Measurements from ENCODE around the gene NHLH2.

Gene NHLH2

GRCh38 chr1:115805597-115805996, 35.3 kb downstream of the NHLH2 start:
- DNase-seq (ENCODE audit: low read depth), result no peak
- no peak overlapping the region for H3K4me3 ChIP-seq (ENCODE audit: low read depth, low read length)
- TF ChIP-seq CTCF (conservative IDR thresholded peaks at IDR 0.05; ENCODE audit: low read depth, low read length), result no peak

- DNase-seq (ENCODE audit: low read depth), result no peak
- no peak overlapping the region for H3K4me3 ChIP-seq (ENCODE audit: low read depth, low read length)
- TF ChIP-seq CTCF (conservative IDR thresholded peaks at IDR 0.05; ENCODE audit: low read depth, low read length), result no peak
These were observed 38.5 kb downstream of the NHLH2 start for GRCh38 chr1:115802416-115802815.

- no peak overlapping the region for H3K4me3 ChIP-seq (ENCODE audit: low read depth, low read length)
- no peak for DNase-seq (ENCODE audit: low read depth)
- no peak for TF ChIP-seq CTCF (conservative IDR thresholded peaks at IDR 0.05; ENCODE audit: low read depth, low read length)
These were observed 43.4 kb downstream of the NHLH2 start for GRCh38 chr1:115797486-115797885.

- no peak for TF ChIP-seq CTCF (conservative IDR thresholded peaks at IDR 0.05; ENCODE audit: low read depth, low read length)
- DNase-seq (ENCODE audit: low read depth), result no peak
- no peak overlapping the region for H3K4me3 ChIP-seq (ENCODE audit: low read depth, low read length)
These were observed 44.0 kb downstream of the NHLH2 start for GRCh38 chr1:115796897-115797296.

- no peak for DNase-seq (ENCODE audit: low read depth)
- TF ChIP-seq CTCF (conservative IDR thresholded peaks at IDR 0.05; ENCODE audit: low read depth, low read length), result no peak
- H3K4me3 ChIP-seq (ENCODE audit: low read depth, low read length), result no peak overlapping the region
These were observed 44.9 kb downstream of the NHLH2 start for GRCh38 chr1:115796036-115796435.

- DNase-seq (ENCODE audit: low read depth), result no peak
- no peak overlapping the region for H3K4me3 ChIP-seq (ENCODE audit: low read depth, low read length)
- no peak for TF ChIP-seq CTCF (conservative IDR thresholded peaks at IDR 0.05; ENCODE audit: low read depth, low read length)
These were observed 45.8 kb downstream of the NHLH2 start for GRCh38 chr1:115794976-115795639.

GRCh38 chr1:115793162-115793561, 47.8 kb downstream of the NHLH2 start:
- H3K4me3 ChIP-seq (ENCODE audit: low read depth, low read length), result no peak overlapping the region
- DNase-seq (ENCODE audit: low read depth), result no peak
- TF ChIP-seq CTCF (conservative IDR thresholded peaks at IDR 0.05; ENCODE audit: low read depth, low read length), result no peak
